ENCODE data around the gene TIMP4.

The TIMP4 gene

GRCh38 chr3:12158387-12159226, at the start of gene TIMP4:
Gene TIMP4, minus strand, starts transcription at chr3:12158912. Its CDS starts 72 bp downstream, at chr3:12158840.
- no peak for DNase-seq (ENCODE audit: low read depth in 2 of 2, low spot score in 1 of 2)

GRCh38 chr3:12205171-12205570, 46.5 kb upstream of the TIMP4 start:
- no peak for DNase-seq (ENCODE audit: low read depth in 2 of 2, low spot score in 1 of 2)

GRCh38 chr3:12201813-12202212, 43.1 kb upstream of the TIMP4 start:
- no peak for DNase-seq (ENCODE audit: low read depth in 2 of 2, low spot score in 1 of 2)

- DNase-seq (ENCODE audit: low read depth in 2 of 2, low spot score in 1 of 2) = no peak
These were observed 39.6 kb upstream of the TIMP4 start for GRCh38 chr3:12198301-12198700.

GRCh38 chr3:12197475-12197874, 38.8 kb upstream of the TIMP4 start:
- no peak for DNase-seq (ENCODE audit: low read depth in 2 of 2, low spot score in 1 of 2)

- DNase-seq (ENCODE audit: low read depth in 2 of 2, low spot score in 1 of 2) = no peak
These were observed 38.0 kb upstream of the TIMP4 start for GRCh38 chr3:12196684-12197083.

- DNase-seq (ENCODE audit: low read depth in 2 of 2, low spot score in 1 of 2) = no peak
These were observed 36.5 kb upstream of the TIMP4 start for GRCh38 chr3:12195231-12195630.

GRCh38 chr3:12194669-12195161, 36.0 kb upstream of the TIMP4 start:
- no peak for DNase-seq (ENCODE audit: low read depth in 2 of 2, low spot score in 1 of 2)

GRCh38 chr3:12194209-12194608, 35.5 kb upstream of the TIMP4 start:
- no peak for DNase-seq (ENCODE audit: low read depth in 2 of 2, low spot score in 1 of 2)

GRCh38 chr3:12193485-12194165, 34.9 kb upstream of the TIMP4 start:
- DNase-seq (ENCODE audit: low read depth in 2 of 2, low spot score in 1 of 2) = no peak

- no peak for DNase-seq (ENCODE audit: low read depth in 2 of 2, low spot score in 1 of 2)
These were observed 34.2 kb upstream of the TIMP4 start for GRCh38 chr3:12192655-12193484.

- no peak for DNase-seq (ENCODE audit: low read depth in 2 of 2, low spot score in 1 of 2)
These were observed 33.5 kb upstream of the TIMP4 start for GRCh38 chr3:12192173-12192572.

- no peak for DNase-seq (ENCODE audit: low read depth in 2 of 2, low spot score in 1 of 2)
These were observed 32.8 kb upstream of the TIMP4 start for GRCh38 chr3:12191559-12191958.

GRCh38 chr3:12190832-12191231, 32.1 kb upstream of the TIMP4 start:
- DNase-seq (ENCODE audit: low read depth in 2 of 2, low spot score in 1 of 2) = no peak

- DNase-seq (ENCODE audit: low read depth in 2 of 2, low spot score in 1 of 2) = no peak
These were observed 31.6 kb upstream of the TIMP4 start for GRCh38 chr3:12190221-12190807.

GRCh38 chr3:12188681-12189287, 30.1 kb upstream of the TIMP4 start:
- DNase-seq (ENCODE audit: low read depth in 2 of 2, low spot score in 1 of 2) = no peak

- no peak for DNase-seq (ENCODE audit: low read depth in 2 of 2, low spot score in 1 of 2)
These were observed 29.6 kb upstream of the TIMP4 start for GRCh38 chr3:12188328-12188648.

GRCh38 chr3:12187448-12188327, 29.0 kb upstream of the TIMP4 start:
- no peak for DNase-seq (ENCODE audit: low read depth in 2 of 2, low spot score in 1 of 2)

GRCh38 chr3:12186515-12187286, 28.0 kb upstream of the TIMP4 start:
- DNase-seq (ENCODE audit: low read depth in 2 of 2, low spot score in 1 of 2) = no peak

Measured in stimulated activated CD8-positive, alpha-beta memory T cell treated with anti-CD3 and anti-CD28 coated beads, Interleukin-4, amount 100 ng/mL, for 1 hour (primary cell).